Neural cell (in vitro differentiated cells): Measurements from ENCODE around the gene IL6ST. TPM values are rescaled to one million over a fixed set of nuclear protein-coding genes. Genes with fewer than 3 reads are reported as not detected.

ENCODE experiments used
- H2AFZ ChIP-seq: fragments of 200-600, 300-800 bp; sonication (generic), shearing (Covaris generic); 2 replicates; pipeline ENCODE4 v1.6.0; 2014; ENCODE audit warnings: low read depth, mild to moderate bottlenecking, antibody characterized with exemption, low read length, moderate library complexity
- H3F3A ChIP-seq: fragments of 200-600 bp; shearing (Covaris generic); 2 replicates; pipeline ENCODE4 v1.6.1; 2016; ENCODE audit warnings: mild to moderate bottlenecking, moderate library complexity, mixed read lengths, antibody characterized with exemption, low read length; ENCODE audit not compliant: insufficient read depth, poor library complexity, severe bottlenecking
- H3K27ac ChIP-seq: fragments of 200-600, 300-800 bp; sonication (generic), shearing (Covaris generic); 2 replicates; pipeline ENCODE4 v1.5.1; 2014; ENCODE audit warnings: mild to moderate bottlenecking, low read length, moderate library complexity
- H3K27me3 ChIP-seq: fragments of 300-800, 200-600 bp; sonication (generic), shearing (Covaris generic); 2 replicates; pipeline ENCODE4 v1.6.0; 2014; ENCODE audit warnings: mild to moderate bottlenecking, low read depth, low read length, moderate library complexity; ENCODE audit not compliant: insufficient read depth
- H3K36me3 ChIP-seq: fragments of 300-800, 200-600 bp; sonication (generic), shearing (Covaris generic); 2 replicates; pipeline ENCODE4 v1.5.1; 2014; ENCODE audit warnings: mild to moderate bottlenecking, antibody characterized with exemption, low read length, moderate library complexity; ENCODE audit not compliant: insufficient read depth
- H3K4me2 ChIP-seq: fragments of 300-800, 200-600 bp; sonication (generic), shearing (Covaris generic); 2 replicates; pipeline ENCODE4 v1.6.0; 2014; ENCODE audit warnings: mild to moderate bottlenecking, low read length
- H3K4me3 ChIP-seq: fragments of 300-800, 200-600 bp; sonication (generic), shearing (Covaris generic); 2 replicates; pipeline ENCODE4 v1.5.1; 2014; ENCODE audit warnings: mild to moderate bottlenecking, low read length, moderate library complexity
- H3K79me2 ChIP-seq: fragments of 200-600 bp; shearing (Covaris generic); replicated peaks from 2 replicates; pipeline ENCODE4 v1.6.0; 2014; ENCODE audit warnings: mild to moderate bottlenecking, low read length, moderate library complexity; ENCODE audit not compliant: insufficient read depth
- H3K9ac ChIP-seq: fragments of 300-800, 200-600 bp; sonication (generic), shearing (Covaris generic); 2 replicates; pipeline ENCODE4 v1.6.1; 2016; ENCODE audit warnings: mild to moderate bottlenecking, low read length, mixed read lengths
- H3K9me2 ChIP-seq: fragments of 200-600 bp; shearing (Covaris generic); 2 replicates; pipeline ENCODE4 v1.6.1; 2016; ENCODE audit warnings: mild to moderate bottlenecking, low read length, mixed read lengths; ENCODE audit not compliant: insufficient read depth
- H3K9me3 ChIP-seq: fragments of 200-600, 300-800 bp; sonication (generic), shearing (Covaris generic); 2 replicates; pipeline ENCODE4 v1.6.1; 2016; ENCODE audit warnings: mild to moderate bottlenecking, mixed run types, low read length, moderate library complexity, mixed read lengths
- H4K20me1 ChIP-seq: fragments of 200-600 bp; shearing (Covaris generic); 2 replicates; pipeline ENCODE4 v1.6.1; 2016; ENCODE audit warnings: mild to moderate bottlenecking, mixed run types; ENCODE audit not compliant: insufficient read depth
- EP300 ChIP-seq: fragments of 450-650 bp; conservative IDR thresholded peaks from 2 replicates; pipeline ENCODE4 v1.6.1; 2014; ENCODE audit warnings: antibody characterized with exemption, mild to moderate bottlenecking, moderate library complexity; ENCODE audit not compliant: poor library complexity, severe bottlenecking
- EZH2 ChIP-seq: fragments of 200-600, 300-800 bp; shearing (Covaris generic), sonication (generic); IDR thresholded peaks from 2 replicates; pipeline ENCODE4 v1.6.1; 2014; ENCODE audit warnings: antibody characterized with exemption, low read length, borderline replicate concordance, mild to moderate bottlenecking; ENCODE audit not compliant: insufficient read depth, poor library complexity, severe bottlenecking
- MXI1 ChIP-seq: fragments of 450-650 bp; conservative IDR thresholded peaks from 2 replicates; pipeline ENCODE4 v1.6.1; 2014; ENCODE audit warnings: antibody characterized with exemption, mild to moderate bottlenecking; ENCODE audit not compliant: poor library complexity, severe bottlenecking
- POLR2AphosphoS5 ChIP-seq: IDR thresholded peaks from 2 replicates; pipeline ENCODE4 v1.6.1; 2012
- RAD21 ChIP-seq: fragments of 450-650 bp; conservative IDR thresholded peaks from 2 replicates; pipeline ENCODE4 v1.6.1; 2014; ENCODE audit warnings: antibody characterized with exemption, mild to moderate bottlenecking, moderate library complexity
- REST ChIP-seq: IDR thresholded peaks from 2 replicates; pipeline ENCODE4 v1.6.1; 2012; ENCODE audit warnings: borderline replicate concordance
- SMC3 ChIP-seq: fragments of 450-650 bp; conservative IDR thresholded peaks from 2 replicates; pipeline ENCODE4 v1.6.1; 2014; ENCODE audit warnings: antibody characterized with exemption, mild to moderate bottlenecking, moderate library complexity; ENCODE audit not compliant: poor library complexity
- TAF1 ChIP-seq: IDR thresholded peaks from 2 replicates; pipeline ENCODE4 v1.6.1; 2012; ENCODE audit warnings: low read depth
- polyA plus RNA-seq: library from polyadenylated mRNA; depleted of rRNA; stranded (reverse); fragments of >200 nt; gene quantifications from 2 replicates; pipeline ENCODE4 v1.2.3, GENCODE V29; 2014
- TF ChIP-seq, protein P1 (sequence below): fragments of 450-650 bp; IDR thresholded peaks from 2 replicates; pipeline ENCODE4 v1.5.1; 2014; ENCODE audit warnings: antibody characterized with exemption, mild to moderate bottlenecking, moderate library complexity; ENCODE audit not compliant: poor library complexity, severe bottlenecking

Gene IL6ST
- polyA plus RNA-seq, 1 donor from 2014 or later, result 19.7 TPM

DNA sequence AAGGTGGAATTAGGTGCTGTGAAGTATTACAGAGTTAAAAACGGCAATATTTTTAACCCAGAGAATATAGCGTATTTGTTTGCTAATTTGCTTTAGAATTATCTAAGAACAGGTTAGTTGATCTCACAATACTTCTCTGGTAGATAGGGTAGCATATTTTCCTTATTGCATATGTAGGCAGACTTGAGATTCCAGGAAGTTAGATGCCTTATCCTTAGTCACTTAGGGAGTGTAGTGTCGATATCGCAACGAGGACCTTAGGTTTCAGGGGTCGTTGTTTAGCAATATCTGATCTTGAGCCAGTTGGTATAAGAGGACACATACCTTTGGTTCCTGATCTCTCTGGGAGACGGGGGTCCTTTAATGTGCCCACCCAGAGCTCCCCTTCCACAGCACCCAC is 28.5 kb upstream of the IL6ST start:
- Histone ChIP-seq H3K27me3 (no peaks in the 10 kb centered on the region), H3K36me3 (no peaks in the 10 kb centered on the region), H3K9ac (no peak overlapping the region), H2AFZ (no peak overlapping the region), H3K9me2 (no peaks in the 10 kb centered on the region), H3K4me2 (no peak overlapping the region), H3K9me3 (no peaks in the 10 kb centered on the region), H3K4me3 (no peak overlapping the region), H4K20me1 (no peaks in the 10 kb centered on the region), H3K79me2 (no peaks in the 10 kb centered on the region), H3F3A (no peaks in the 10 kb centered on the region), H3K27ac (no peak overlapping the region)
- TF ChIP-seq RAD21 (no peak), MXI1 (no peak), SMC3 (no peak), REST (no peak), EP300 (no peak), POLR2AphosphoS5 (no peak), TAF1 (no peak), EZH2 (no peak)
- TF ChIP-seq, protein P1, sequence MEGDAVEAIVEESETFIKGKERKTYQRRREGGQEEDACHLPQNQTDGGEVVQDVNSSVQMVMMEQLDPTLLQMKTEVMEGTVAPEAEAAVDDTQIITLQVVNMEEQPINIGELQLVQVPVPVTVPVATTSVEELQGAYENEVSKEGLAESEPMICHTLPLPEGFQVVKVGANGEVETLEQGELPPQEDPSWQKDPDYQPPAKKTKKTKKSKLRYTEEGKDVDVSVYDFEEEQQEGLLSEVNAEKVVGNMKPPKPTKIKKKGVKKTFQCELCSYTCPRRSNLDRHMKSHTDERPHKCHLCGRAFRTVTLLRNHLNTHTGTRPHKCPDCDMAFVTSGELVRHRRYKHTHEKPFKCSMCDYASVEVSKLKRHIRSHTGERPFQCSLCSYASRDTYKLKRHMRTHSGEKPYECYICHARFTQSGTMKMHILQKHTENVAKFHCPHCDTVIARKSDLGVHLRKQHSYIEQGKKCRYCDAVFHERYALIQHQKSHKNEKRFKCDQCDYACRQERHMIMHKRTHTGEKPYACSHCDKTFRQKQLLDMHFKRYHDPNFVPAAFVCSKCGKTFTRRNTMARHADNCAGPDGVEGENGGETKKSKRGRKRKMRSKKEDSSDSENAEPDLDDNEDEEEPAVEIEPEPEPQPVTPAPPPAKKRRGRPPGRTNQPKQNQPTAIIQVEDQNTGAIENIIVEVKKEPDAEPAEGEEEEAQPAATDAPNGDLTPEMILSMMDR, result no peak

GRCh38 chr5:56019306-56020272 is 24.8 kb upstream of the IL6ST start:
- H3K27me3 ChIP-seq, result no peaks in the 10 kb centered on the region
- no peaks in the 10 kb centered on the region for H3K79me2 ChIP-seq
- H3K4me3 ChIP-seq, result no peak overlapping the region
- H3K9me2 ChIP-seq, result no peaks in the 10 kb centered on the region
- H3K27ac ChIP-seq, result no peak overlapping the region
- H3F3A ChIP-seq, result no peaks in the 10 kb centered on the region
- H3K36me3 ChIP-seq, result no peaks in the 10 kb centered on the region
- no peaks in the 10 kb centered on the region for H4K20me1 ChIP-seq
- H2AFZ ChIP-seq, result no peak overlapping the region
- H3K4me2 ChIP-seq, result no peak overlapping the region
- TF ChIP-seq MXI1 (no peak), EP300 (no peak), REST (no peak), SMC3 (no peak), POLR2AphosphoS5 (no peak), EZH2 (no peak), TAF1 (no peak), RAD21 (no peak)
- TF ChIP-seq, protein P1, result no peak
- H3K9me3 ChIP-seq, result no peaks in the 10 kb centered on the region
- no peak overlapping the region for H3K9ac ChIP-seq
